Stomach (tissue), 4 donors: ENCODE measurements around the gene PSAP.

ENCODE experiments used
- EP300 ChIP-seq: sonication (generic); formaldehyde crosslinking; IDR thresholded peaks from one replicate; pipeline ENCODE4 v1.6.1; 2017; ENCODE audit warnings: antibody characterized with exemption
- POLR2A ChIP-seq, 4 donors: fragments of 450-650 bp; IDR thresholded peaks; one replicate each; pipeline ENCODE4 v1.6.1; 2016; ENCODE audit warnings: antibody characterized with exemption in 4 of 4, control low read depth in 2 of 4, mild to moderate bottlenecking in 1 of 4, moderate library complexity in 1 of 4
- TF ChIP-seq, protein P1 (sequence below), 7 experiments: fragments of 450-650 bp in 4 of 7; fragments of 200-600 bp in 3 of 7; sonication (generic) in 3 of 7; IDR thresholded peaks; one replicate each; pipeline ENCODE4 v1.5.1; 2016 to 2019; ENCODE audit warnings: antibody characterized with exemption in 7 of 7, control low read depth in 2 of 7, mild to moderate bottlenecking in 1 of 7

GRCh38 chr10:71827852-71828251, 23.2 kb downstream of the PSAP start:
- TF ChIP-seq, protein P1, sequence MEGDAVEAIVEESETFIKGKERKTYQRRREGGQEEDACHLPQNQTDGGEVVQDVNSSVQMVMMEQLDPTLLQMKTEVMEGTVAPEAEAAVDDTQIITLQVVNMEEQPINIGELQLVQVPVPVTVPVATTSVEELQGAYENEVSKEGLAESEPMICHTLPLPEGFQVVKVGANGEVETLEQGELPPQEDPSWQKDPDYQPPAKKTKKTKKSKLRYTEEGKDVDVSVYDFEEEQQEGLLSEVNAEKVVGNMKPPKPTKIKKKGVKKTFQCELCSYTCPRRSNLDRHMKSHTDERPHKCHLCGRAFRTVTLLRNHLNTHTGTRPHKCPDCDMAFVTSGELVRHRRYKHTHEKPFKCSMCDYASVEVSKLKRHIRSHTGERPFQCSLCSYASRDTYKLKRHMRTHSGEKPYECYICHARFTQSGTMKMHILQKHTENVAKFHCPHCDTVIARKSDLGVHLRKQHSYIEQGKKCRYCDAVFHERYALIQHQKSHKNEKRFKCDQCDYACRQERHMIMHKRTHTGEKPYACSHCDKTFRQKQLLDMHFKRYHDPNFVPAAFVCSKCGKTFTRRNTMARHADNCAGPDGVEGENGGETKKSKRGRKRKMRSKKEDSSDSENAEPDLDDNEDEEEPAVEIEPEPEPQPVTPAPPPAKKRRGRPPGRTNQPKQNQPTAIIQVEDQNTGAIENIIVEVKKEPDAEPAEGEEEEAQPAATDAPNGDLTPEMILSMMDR (IDR thresholded peaks at IDR 0.05) = no peak
- TF ChIP-seq POLR2A (IDR thresholded peaks at IDR 0.05) (no peak), EP300 (no peak)
